GM19043 (cell line): Measurements from ENCODE around the gene ANKS1B.
"Not testable (repeated sequence)": the region's sequence is repeated elsewhere in the genome, so short reads cannot be mapped to it uniquely, and the experiment has no call there.

Experiments used
- ATAC-seq: cut with Tn5 transposase; IDR thresholded peaks from one replicate; pipeline ENCODE4 v1.9.1; 2021; ENCODE audit warnings: low read depth; ENCODE audit not compliant: unreplicated experiment

The ANKS1B gene

DNA sequence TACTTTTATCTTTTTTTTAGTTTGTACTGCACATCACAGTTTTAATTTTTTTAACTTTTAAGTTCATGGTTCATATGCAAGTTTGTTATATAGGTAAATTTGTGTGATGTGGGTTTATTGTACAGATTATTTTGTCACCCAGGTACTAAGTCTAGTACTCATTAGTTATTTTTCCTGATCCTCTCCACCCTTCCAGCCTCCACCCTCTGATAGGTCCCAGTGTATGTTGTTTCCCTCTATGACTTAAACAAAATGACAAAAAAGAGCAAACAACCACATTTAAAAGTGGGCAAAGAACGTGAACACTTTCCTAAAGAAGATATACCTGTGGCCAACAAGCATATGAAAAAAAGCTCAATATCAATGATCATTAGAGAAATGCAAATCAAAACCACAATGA is 273.5 kb downstream of the ANKS1B start:
- ATAC-seq: no peak

DNA sequence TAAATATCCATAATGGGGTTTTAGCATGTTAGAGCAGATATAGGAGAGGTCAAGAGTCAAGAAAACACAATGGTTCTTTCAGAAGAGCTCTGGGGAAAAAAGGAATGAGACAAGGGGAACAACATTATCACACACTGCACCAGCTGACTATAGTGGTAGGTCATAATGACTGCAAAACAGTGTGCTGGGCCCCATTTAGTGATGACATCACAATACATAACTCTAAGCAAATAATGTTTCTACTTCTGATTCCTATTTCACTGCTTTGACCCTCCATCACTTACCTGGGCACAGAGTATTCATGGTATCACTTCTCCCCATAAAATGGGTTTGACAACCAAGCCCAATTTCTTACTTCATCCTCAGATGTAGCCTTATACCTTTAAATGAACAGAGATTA is 275.1 kb downstream of the ANKS1B start:
- no peak for ATAC-seq

DNA sequence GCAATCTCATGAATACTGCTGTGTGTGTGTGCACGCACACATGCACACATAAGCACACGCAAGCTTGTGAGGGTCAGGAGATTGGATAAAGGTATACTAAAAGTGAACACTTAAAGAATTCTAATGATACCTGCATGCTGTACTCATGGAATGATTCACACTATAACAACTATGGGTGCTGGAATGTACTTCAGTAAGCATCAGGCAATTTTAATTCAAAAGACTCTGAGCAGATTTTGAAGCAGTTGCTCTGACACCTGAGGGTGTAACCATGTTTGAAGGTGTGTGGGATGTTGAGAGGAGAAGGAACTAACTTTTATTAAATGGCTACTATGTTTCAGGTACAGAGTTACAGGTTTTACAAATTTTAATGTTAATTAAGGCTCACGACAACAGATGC is 275.6 kb downstream of the ANKS1B start:
- no peak for ATAC-seq

- no peak for ATAC-seq
Measured at GRCh38 chr12:99707883-99708282, 276.9 kb downstream of the ANKS1B start.

GRCh38 chr12:99706736-99707473 is 277.8 kb downstream of the ANKS1B start:
- no peak for ATAC-seq

DNA sequence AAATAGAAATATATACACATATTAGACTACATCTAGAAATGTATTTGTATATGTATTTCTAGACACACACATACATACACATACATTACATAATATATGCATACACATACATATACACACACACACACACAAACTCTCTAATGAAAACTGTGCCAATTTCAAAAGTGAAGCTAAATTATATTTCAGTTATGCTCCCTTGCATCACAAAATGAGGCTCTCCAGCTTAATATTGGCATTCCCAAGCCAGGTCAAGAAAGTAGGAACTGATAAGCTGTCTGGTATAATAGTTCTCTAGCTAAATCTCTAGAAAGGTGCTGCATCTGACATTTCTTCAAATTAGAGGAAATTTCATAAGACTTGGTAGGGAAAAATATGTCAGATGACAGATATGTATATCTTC is 280.3 kb downstream of the ANKS1B start:
- no peak for ATAC-seq

- no peak for ATAC-seq
Measured at GRCh38 chr12:99704036-99704435, 280.7 kb downstream of the ANKS1B start.

DNA sequence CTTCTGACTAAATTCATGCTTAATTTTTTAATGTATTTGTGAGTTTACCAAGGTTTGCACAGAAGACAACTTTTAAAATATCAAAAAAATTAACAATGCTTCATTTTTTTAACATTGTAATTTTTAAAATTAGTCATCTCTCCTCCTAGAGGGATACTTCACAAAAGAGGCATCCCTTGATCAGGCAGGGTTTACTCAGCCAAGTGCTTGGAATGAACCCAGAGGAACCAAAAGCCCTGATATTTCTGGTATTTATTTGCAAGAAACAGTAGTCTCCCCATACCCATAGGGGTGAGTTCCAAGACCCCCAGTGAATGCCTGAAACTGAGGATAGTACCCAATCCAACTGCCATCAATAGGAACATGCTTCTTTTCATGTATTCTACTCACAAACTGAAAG is 284.7 kb downstream of the ANKS1B start:
- ATAC-seq: no peak

GRCh38 chr12:99695050-99695449 is 289.7 kb downstream of the ANKS1B start:
- peak; percentile 50 for ATAC-seq

DNA sequence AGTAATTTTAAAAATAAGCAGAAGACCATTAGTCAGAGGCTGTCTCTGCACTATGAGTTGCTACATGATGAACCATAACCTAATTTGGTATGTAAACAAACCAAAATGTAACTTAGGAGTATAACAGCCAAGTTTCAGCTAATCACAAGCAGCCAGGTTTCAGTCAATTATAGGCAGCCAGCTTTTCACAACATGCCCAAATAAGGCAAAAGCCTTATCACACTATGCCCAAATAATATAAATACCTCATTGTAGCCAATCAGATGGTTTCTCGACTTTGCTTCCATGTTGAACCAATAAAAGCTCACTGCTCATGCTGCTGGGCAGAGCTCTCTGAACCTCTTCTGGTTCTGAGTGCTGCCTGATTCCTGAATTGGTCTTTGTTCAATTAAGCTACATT is 298.6 kb downstream of the ANKS1B start:
- no peak for ATAC-seq

GRCh38 chr12:99680276-99680675 is 304.5 kb downstream of the ANKS1B start:
- no peak for ATAC-seq

GRCh38 chr12:99670635-99671034 is 314.1 kb downstream of the ANKS1B start:
- no peak for ATAC-seq

DNA sequence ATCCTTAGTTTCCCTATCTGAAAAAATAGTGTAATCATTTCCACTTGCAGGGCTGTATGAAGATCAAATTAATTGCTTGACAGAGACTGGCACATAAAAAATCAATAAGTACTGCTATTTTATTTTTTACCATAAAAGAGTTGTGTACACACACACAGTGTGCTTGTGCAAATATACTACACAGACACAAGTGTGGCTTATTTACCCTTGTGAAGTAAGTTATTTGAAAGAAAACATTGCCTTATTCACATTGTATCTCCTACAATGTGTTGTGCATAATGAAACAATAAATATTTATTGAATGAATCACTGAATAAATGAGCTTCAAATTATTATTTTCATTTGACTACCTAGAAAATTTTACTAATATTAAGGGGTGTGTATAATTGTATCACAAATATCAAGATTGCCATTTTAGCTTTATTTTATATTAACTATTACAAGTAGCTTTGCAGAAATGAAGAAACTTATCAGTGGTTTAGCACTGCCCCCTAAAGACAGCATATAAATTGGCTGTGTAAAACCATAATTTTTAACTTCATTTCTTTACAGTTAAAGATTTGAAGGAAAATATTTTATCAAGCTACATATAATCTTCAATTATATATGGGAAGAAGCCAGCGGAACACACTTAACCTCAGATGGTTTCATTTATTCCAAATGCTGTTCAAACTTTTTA is 325.9 kb downstream of the ANKS1B start:
- ATAC-seq: no peak

DNA sequence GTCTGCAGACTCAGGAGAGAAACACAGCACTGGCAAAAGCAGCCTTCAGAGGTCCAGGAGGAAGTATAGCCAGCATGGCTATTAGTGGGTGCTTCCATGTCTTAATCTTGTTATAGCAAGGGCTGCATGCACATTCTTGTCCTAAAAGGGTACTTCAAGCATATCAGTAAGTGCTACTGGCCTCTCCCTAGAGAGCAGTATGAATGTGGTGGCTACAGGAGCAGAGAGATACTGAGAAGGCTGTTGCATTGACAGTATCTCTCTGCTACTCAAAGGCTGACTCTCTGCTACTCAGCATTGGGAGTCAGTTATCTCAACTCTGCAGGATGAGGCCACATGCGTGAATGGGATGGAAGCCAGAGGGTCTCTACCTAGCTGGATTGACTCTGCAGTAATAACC is 335.2 kb downstream of the ANKS1B start:
- ATAC-seq: no peak

DNA sequence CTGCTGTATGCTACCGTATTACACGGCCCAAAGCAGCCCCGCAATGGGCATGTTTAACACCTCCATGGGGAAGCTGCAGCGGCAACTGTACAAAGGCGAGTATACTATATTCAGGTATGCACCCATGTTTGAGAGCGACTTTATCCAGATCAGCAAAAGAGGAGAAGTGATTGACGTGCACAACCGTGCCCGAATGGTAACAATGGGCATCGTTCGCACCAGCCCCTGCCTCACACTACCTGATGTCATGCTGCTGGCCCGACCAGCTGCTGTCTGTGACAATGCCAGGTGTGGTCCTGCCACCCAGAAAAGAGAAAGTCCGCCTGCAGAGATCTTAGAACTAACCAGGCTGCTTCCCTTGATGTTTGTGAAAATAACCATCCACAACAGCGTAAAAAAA is 336.6 kb downstream of the ANKS1B start:
- ATAC-seq: no peak

GRCh38 chr12:99647453-99647852 is 337.3 kb downstream of the ANKS1B start, which contains the start of gene GARIN6:
TSS of gene GARIN6 (plus strand) at chr12:99647753. CDS start at chr12:99648175, 422 bp downstream.
- ATAC-seq: no peak

DNA sequence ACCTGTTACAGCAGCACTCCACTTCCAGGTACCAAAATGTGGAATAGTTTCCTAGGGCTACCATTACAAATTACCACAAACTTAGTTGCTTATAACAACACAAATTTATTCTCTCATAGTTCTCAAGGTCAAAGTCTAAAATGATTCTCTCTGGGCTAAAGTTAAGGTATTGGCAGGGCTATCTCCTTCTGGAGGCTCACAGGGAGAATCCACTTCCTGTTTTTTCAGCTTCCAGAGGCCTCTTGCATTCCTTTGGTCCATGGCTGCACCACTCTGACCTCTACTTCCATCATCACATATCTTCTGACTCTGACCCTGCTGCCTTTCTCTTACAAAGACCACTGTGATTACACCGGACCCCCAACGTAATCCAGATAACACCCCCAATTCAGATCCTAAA is 340.1 kb downstream of the ANKS1B start:
- no peak for ATAC-seq

DNA sequence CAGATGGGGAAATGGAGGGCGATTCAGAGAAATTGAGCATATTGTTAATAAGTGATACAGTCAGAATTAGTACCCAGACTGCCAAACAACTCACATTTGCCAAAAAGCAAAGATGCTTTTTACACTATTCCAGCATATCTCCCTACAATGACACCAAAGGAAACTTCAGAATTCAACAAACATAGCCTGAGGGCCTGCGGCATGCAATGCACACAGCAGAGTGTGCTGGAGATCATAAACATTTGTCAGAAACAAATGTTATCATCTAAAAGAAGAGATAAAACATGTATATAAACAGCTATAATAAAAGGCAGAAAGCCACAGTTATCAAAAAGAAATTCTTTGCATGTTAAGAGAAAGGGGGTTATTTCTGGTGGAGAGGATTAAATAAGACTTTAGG is 357.3 kb downstream of the ANKS1B start:
- no peak for ATAC-seq

DNA sequence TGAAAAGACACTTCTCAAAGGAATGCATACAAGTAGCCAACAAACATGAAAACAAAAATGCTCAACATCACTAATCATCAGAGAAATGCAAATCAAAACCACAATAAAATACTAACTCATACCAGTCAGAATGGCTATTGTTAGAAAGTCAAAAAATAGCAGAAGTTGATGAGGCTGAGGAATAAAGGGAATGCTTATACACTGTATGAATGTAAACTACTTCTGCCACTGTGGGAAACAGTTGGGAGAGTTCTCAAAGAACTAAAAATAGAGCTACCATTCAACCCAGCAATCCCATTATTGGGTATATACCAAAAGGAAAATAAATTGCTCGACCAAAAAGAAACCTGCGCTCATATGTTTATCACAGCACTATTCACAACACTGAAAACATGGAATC is 360.1 kb downstream of the ANKS1B start:
- not testable (repeated sequence) for ATAC-seq

DNA sequence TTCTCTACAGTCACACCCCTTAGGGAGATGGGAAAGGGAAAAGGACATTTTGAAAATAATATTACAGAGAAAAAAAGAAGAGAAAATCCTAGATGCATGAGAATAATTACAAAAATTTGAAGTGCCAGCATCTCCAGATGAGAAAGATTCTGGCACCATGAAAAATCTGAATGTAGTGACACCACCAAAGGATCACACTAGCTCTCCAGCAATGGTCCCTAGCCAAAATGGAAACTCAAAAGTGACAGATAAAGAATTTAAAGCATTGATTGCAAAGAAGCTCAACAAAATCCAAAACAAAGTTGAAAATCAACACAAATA is 364.6 kb downstream of the ANKS1B start:
- ATAC-seq: no peak

GRCh38 chr12:99619389-99620158 is 365.2 kb downstream of the ANKS1B start:
- ATAC-seq: peak; percentile 87

GRCh38 chr12:99618657-99619056 is 366.1 kb downstream of the ANKS1B start:
- ATAC-seq: no peak
